Glomerular endothelial cell (primary cell): ENCODE measurements around the gene SIGLEC1. TPM values are rescaled to one million over a fixed set of nuclear protein-coding genes. Genes with fewer than 3 reads are reported as not detected.

Experiments used
- DNase-seq: peaks from one replicate; pipeline ENCODE4 v3.0.0-alpha.2; 2011; ENCODE audit warnings: low read depth, low spot score; ENCODE audit errors: extremely low read depth
- total RNA-seq: library from RNA; depleted of rRNA; stranded (reverse); fragments of >200 nt; gene quantifications from 2 replicates; pipeline ENCODE4 v1.2.3, GENCODE V29; 2015

Gene SIGLEC1
- total RNA-seq, 1 donor from 2014 or later, result not detected

- DNase-seq, result no peak
Observed at GRCh38 chr20:3729378-3729777, 17.0 kb upstream of the SIGLEC1 start.

- no peak for DNase-seq
Observed at GRCh38 chr20:3728876-3729275, 16.5 kb upstream of the SIGLEC1 start.

GRCh38 chr20:3728354-3728753 lies 16.0 kb upstream of the SIGLEC1 start:
- DNase-seq, result no peak

- no peak for DNase-seq
Observed at GRCh38 chr20:3727401-3728021, 15.1 kb upstream of the SIGLEC1 start.

GRCh38 chr20:3724356-3724755 lies 12.0 kb upstream of the SIGLEC1 start:
- no peak for DNase-seq

- no peak for DNase-seq
Observed at GRCh38 chr20:3723284-3723683, 10.9 kb upstream of the SIGLEC1 start.

- no peak for DNase-seq
Observed at GRCh38 chr20:3721912-3722311, 9.5 kb upstream of the SIGLEC1 start.

- DNase-seq, result no peak
Observed at GRCh38 chr20:3720626-3721025, 8.2 kb upstream of the SIGLEC1 start.

GRCh38 chr20:3720068-3720467 lies 7.7 kb upstream of the SIGLEC1 start:
- no peak for DNase-seq

GRCh38 chr20:3719046-3719445 lies 6.6 kb upstream of the SIGLEC1 start:
- no peak for DNase-seq

GRCh38 chr20:3716195-3716834 lies 3.9 kb upstream of the SIGLEC1 start:
- DNase-seq, result peak; percentile 18

- DNase-seq, result no peak
Observed at GRCh38 chr20:3714092-3714491, 1.7 kb upstream of the SIGLEC1 start.

- no peak for DNase-seq
Observed at GRCh38 chr20:3711484-3711941, 887 bp downstream of the SIGLEC1 start.

GRCh38 chr20:3710703-3711483 lies 1.5 kb downstream of the SIGLEC1 start:
- no peak for DNase-seq

- no peak for DNase-seq
Observed at GRCh38 chr20:3710011-3710466, 2.4 kb downstream of the SIGLEC1 start.

GRCh38 chr20:3707508-3707899 lies 4.9 kb downstream of the SIGLEC1 start:
- no peak for DNase-seq

GRCh38 chr20:3706774-3707507 lies 5.5 kb downstream of the SIGLEC1 start:
- no peak for DNase-seq

- DNase-seq, result no peak
Observed at GRCh38 chr20:3705970-3706739, 6.2 kb downstream of the SIGLEC1 start.

- DNase-seq, result no peak
Observed at GRCh38 chr20:3705491-3705969, 6.9 kb downstream of the SIGLEC1 start.

GRCh38 chr20:3704087-3704486 lies 8.3 kb downstream of the SIGLEC1 start:
- DNase-seq, result no peak
